HL-60 (cell line): ENCODE data around the gene SWAP70.

Experiments used
- GABPA ChIP-seq: IDR thresholded peaks from 2 replicates; pipeline ENCODE4 v1.6.1; 2012; ENCODE audit warnings: low read depth
- TF ChIP-seq, protein P1 (sequence below): IDR thresholded peaks from one replicate; pipeline ENCODE4 v1.5.1; 2011; ENCODE audit warnings: low read length, control low read depth, inconsistent platforms; ENCODE audit not compliant: insufficient read depth
- TF ChIP-seq, protein P2 (sequence below): IDR thresholded peaks from 2 replicates; pipeline ENCODE4 v1.6.1; 2012; ENCODE audit warnings: low read depth; ENCODE audit not compliant: insufficient replicate concordance

DNA sequence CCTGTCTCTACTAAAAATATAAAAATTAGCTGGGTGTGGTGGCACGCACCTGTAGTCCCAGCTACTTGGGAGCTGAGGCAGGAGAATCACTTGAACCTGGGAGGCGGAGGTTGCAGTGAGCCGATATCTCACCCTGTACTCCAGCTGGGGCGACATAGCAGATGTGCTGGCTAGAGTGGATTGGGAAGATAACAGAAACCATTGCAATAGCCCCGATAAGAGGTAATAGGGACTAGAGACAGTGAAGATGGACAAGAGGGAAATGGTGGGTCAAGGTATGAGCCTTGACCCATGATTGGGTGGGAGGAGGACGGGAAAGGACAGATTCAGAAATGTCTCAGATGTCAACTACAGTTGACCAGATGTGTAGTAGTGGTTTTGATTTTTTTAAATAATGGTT is 6.1 kb downstream of the SWAP70 start:
- TF ChIP-seq, protein P1, sequence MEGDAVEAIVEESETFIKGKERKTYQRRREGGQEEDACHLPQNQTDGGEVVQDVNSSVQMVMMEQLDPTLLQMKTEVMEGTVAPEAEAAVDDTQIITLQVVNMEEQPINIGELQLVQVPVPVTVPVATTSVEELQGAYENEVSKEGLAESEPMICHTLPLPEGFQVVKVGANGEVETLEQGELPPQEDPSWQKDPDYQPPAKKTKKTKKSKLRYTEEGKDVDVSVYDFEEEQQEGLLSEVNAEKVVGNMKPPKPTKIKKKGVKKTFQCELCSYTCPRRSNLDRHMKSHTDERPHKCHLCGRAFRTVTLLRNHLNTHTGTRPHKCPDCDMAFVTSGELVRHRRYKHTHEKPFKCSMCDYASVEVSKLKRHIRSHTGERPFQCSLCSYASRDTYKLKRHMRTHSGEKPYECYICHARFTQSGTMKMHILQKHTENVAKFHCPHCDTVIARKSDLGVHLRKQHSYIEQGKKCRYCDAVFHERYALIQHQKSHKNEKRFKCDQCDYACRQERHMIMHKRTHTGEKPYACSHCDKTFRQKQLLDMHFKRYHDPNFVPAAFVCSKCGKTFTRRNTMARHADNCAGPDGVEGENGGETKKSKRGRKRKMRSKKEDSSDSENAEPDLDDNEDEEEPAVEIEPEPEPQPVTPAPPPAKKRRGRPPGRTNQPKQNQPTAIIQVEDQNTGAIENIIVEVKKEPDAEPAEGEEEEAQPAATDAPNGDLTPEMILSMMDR = no peak
- no peak for TF ChIP-seq GABPA
- TF ChIP-seq, protein P2, sequence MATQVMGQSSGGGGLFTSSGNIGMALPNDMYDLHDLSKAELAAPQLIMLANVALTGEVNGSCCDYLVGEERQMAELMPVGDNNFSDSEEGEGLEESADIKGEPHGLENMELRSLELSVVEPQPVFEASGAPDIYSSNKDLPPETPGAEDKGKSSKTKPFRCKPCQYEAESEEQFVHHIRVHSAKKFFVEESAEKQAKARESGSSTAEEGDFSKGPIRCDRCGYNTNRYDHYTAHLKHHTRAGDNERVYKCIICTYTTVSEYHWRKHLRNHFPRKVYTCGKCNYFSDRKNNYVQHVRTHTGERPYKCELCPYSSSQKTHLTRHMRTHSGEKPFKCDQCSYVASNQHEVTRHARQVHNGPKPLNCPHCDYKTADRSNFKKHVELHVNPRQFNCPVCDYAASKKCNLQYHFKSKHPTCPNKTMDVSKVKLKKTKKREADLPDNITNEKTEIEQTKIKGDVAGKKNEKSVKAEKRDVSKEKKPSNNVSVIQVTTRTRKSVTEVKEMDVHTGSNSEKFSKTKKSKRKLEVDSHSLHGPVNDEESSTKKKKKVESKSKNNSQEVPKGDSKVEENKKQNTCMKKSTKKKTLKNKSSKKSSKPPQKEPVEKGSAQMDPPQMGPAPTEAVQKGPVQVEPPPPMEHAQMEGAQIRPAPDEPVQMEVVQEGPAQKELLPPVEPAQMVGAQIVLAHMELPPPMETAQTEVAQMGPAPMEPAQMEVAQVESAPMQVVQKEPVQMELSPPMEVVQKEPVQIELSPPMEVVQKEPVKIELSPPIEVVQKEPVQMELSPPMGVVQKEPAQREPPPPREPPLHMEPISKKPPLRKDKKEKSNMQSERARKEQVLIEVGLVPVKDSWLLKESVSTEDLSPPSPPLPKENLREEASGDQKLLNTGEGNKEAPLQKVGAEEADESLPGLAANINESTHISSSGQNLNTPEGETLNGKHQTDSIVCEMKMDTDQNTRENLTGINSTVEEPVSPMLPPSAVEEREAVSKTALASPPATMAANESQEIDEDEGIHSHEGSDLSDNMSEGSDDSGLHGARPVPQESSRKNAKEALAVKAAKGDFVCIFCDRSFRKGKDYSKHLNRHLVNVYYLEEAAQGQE = no peak
